ENCODE data around the gene UMODL1.

GRCh38 chr21:42125571-42126544 is 54.7 kb downstream of the UMODL1 start:
- TF ChIP-seq POLR2A (IDR thresholded peaks at IDR 0.05) (no peak), POLR2AphosphoS5 (IDR thresholded peaks at IDR 0.05) (no peak)

All from suprapubic skin (tissue), 4 donors.